Trophoblast cell (in vitro differentiated cells and primary cell): Measurements from ENCODE around the gene TMEM42.

Experiments used
- DNase-seq, 2 donors: peaks; one replicate each; pipeline ENCODE4 v3.0.0-alpha.2; 2016
- H2AFZ ChIP-seq: 2 replicates; pipeline ENCODE4 v1.6.1; 2013; ENCODE audit warnings: low read length, moderate library complexity, mild to moderate bottlenecking; ENCODE audit not compliant: insufficient read depth, poor library complexity
- H2AK5ac ChIP-seq: 2 replicates; pipeline ENCODE4 v1.6.1; 2013; ENCODE audit warnings: mild to moderate bottlenecking, low read length
- H2BK120ac ChIP-seq: 2 replicates; pipeline ENCODE4 v1.6.1; 2013; ENCODE audit warnings: low read length, mild to moderate bottlenecking, moderate library complexity; ENCODE audit not compliant: insufficient read depth, poor library complexity
- H2BK12ac ChIP-seq: 2 replicates; pipeline ENCODE4 v1.6.1; 2013; ENCODE audit warnings: mild to moderate bottlenecking, low read length, moderate library complexity
- H2BK5ac ChIP-seq: 2 replicates; pipeline ENCODE4 v1.6.1; 2013; ENCODE audit warnings: low read length, low read depth, moderate library complexity, mild to moderate bottlenecking; ENCODE audit not compliant: poor library complexity
- H3K14ac ChIP-seq: 2 replicates; pipeline ENCODE4 v1.6.1; 2013; ENCODE audit warnings: mild to moderate bottlenecking, low read length
- H3K18ac ChIP-seq: 2 replicates; pipeline ENCODE4 v1.6.1; 2013; ENCODE audit warnings: mild to moderate bottlenecking, low read length
- H3K23ac ChIP-seq: 2 replicates; pipeline ENCODE4 v1.6.1; 2013; ENCODE audit warnings: low read length
- H3K27ac ChIP-seq: 2 replicates; pipeline ENCODE4 v1.5.1; 2013; ENCODE audit warnings: low read depth, mild to moderate bottlenecking, inconsistent platforms, low read length, moderate library complexity
- H3K27me3 ChIP-seq: 2 replicates; pipeline ENCODE4 v1.6.1; 2013; ENCODE audit warnings: inconsistent platforms, mild to moderate bottlenecking, low read length, moderate library complexity; ENCODE audit not compliant: insufficient read depth
- H3K36me3 ChIP-seq, 2 experiments: 1 replicate in 1 of 2; 2 replicates in 1 of 2; pipeline ENCODE4 v1.6.1; 2013; ENCODE audit warnings: low read length in 2 of 2, mild to moderate bottlenecking in 2 of 2, moderate library complexity in 1 of 2; ENCODE audit not compliant: insufficient read depth in 2 of 2, control insufficient read depth in 1 of 2
- H3K4ac ChIP-seq: 2 replicates; pipeline ENCODE4 v1.6.1; 2013; ENCODE audit warnings: low read depth, mild to moderate bottlenecking, low read length, moderate library complexity
- H3K4me1 ChIP-seq, 2 experiments: 1 replicate in 1 of 2; 2 replicates in 1 of 2; pipeline ENCODE4 v1.6.1; 2013; ENCODE audit warnings: low read length in 2 of 2, mild to moderate bottlenecking in 2 of 2, moderate library complexity in 1 of 2; ENCODE audit not compliant: insufficient read depth in 2 of 2, control insufficient read depth in 1 of 2
- H3K4me2 ChIP-seq: 2 replicates; pipeline ENCODE4 v1.6.1; 2013; ENCODE audit warnings: inconsistent platforms, mild to moderate bottlenecking, low read length, moderate library complexity
- H3K4me3 ChIP-seq: 2 replicates; pipeline ENCODE4 v1.5.1; 2013; ENCODE audit warnings: mild to moderate bottlenecking, low read depth, low read length, inconsistent platforms
- H3K79me1 ChIP-seq: one replicate; pipeline ENCODE4 v1.6.1; 2013; ENCODE audit warnings: low read length
- H3K79me2 ChIP-seq: 2 replicates; pipeline ENCODE4 v1.6.1; 2013; ENCODE audit warnings: low read length, mild to moderate bottlenecking; ENCODE audit not compliant: control insufficient read depth, insufficient read depth, poor library complexity
- H3K9ac ChIP-seq: 2 replicates; pipeline ENCODE4 v1.6.1; 2013; ENCODE audit warnings: mild to moderate bottlenecking, low read length
- H3K9me3 ChIP-seq: 2 replicates; pipeline ENCODE4 v1.6.1; 2013; ENCODE audit warnings: low read depth, mild to moderate bottlenecking, control low read depth, inconsistent platforms, low read length; ENCODE audit not compliant: insufficient read depth
- H4K12ac ChIP-seq: 2 replicates; pipeline ENCODE4 v1.6.1; 2013; ENCODE audit warnings: low read depth, mild to moderate bottlenecking, low read length, moderate library complexity
- H4K8ac ChIP-seq: 2 replicates; pipeline ENCODE4 v1.6.1; 2013; ENCODE audit warnings: low read depth, mild to moderate bottlenecking, low read length, moderate library complexity
- H4K91ac ChIP-seq: one replicate; pipeline ENCODE4 v1.6.1; 2013; ENCODE audit warnings: low read depth, mild to moderate bottlenecking, low read length, moderate library complexity
- whole genome bisulfite sequencing: extraction: QIAGEN DNeasy Blood & Tissue Kit; methylation state at CpG from one replicate; pipeline ENCODE4 v1.1.7; 2013; ENCODE audit warnings: missing lambda C conversion rate; ENCODE audit not compliant: insufficient read length, insufficient coverage; ENCODE audit errors: extremely low coverage; 5-methylcytosine and 5-hydroxymethylcytosine counted together

TMEM42 gene

GRCh38 chr3:44906997-44907396, 45.3 kb downstream of the TMEM42 start:
- no CpG with 5 or more reads among the region's 4 CpGs for WGBS
- Histone ChIP-seq H3K4ac (no peak overlapping the region), H4K91ac (no peak overlapping the region), H3K79me1 (peaks cover 3% of the 10 kb centered on the region), H3K4me3 (no peak overlapping the region), H3K27me3 (no peaks in the 10 kb centered on the region), H2BK120ac (no peak overlapping the region), H2BK12ac (no peak overlapping the region), H4K8ac (no peak overlapping the region), H2AFZ (no peak overlapping the region), H3K4me2 (no peak overlapping the region), H3K79me2 (no peaks in the 10 kb centered on the region), H3K18ac (no peak overlapping the region), H3K14ac (no peak overlapping the region), H3K4me1 (peaks cover 7 to 13% of the 10 kb centered on the region in 2 experiments), H4K12ac (no peak overlapping the region), H3K27ac (no peak overlapping the region), H3K9ac (no peak overlapping the region), H3K9me3 (peaks cover 6% of the 10 kb centered on the region), H2BK5ac (no peak overlapping the region), H2AK5ac (no peak overlapping the region), H3K36me3 (no peaks in the 10 kb centered on the region), H3K23ac (no peak overlapping the region)
- no peak for DNase-seq

GRCh38 chr3:44907612-44908011, 45.9 kb downstream of the TMEM42 start:
- peaks cover 6% of the 10 kb centered on the region for H3K9me3 ChIP-seq
- H2BK120ac ChIP-seq, result no peak overlapping the region
- no peaks in the 10 kb centered on the region for H3K36me3 ChIP-seq
- H2BK5ac ChIP-seq, result no peak overlapping the region
- no peak overlapping the region for H2AK5ac ChIP-seq
- H4K8ac ChIP-seq, result no peak overlapping the region
- no peak overlapping the region for H3K4me2 ChIP-seq
- DNase-seq, result no peak
- no peak overlapping the region for H2BK12ac ChIP-seq
- no peak overlapping the region for H2AFZ ChIP-seq
- H3K4me1 ChIP-seq, result peaks cover 7 to 11% of the 10 kb centered on the region in 2 experiments
- H4K12ac ChIP-seq, result no peak overlapping the region
- H3K14ac ChIP-seq, result no peak overlapping the region
- peaks cover 3% of the 10 kb centered on the region for H3K79me1 ChIP-seq
- H3K79me2 ChIP-seq, result no peaks in the 10 kb centered on the region
- H3K4ac ChIP-seq, result no peak overlapping the region
- H3K18ac ChIP-seq, result no peak overlapping the region
- H3K23ac ChIP-seq, result no peak overlapping the region
- H3K4me3 ChIP-seq, result no peak overlapping the region
- H4K91ac ChIP-seq, result no peak overlapping the region
- no peak overlapping the region for H3K27ac ChIP-seq
- no peaks in the 10 kb centered on the region for H3K27me3 ChIP-seq
- no CpG with 5 or more reads among the region's 4 CpGs for WGBS
- no peak overlapping the region for H3K9ac ChIP-seq

- Histone ChIP-seq H4K91ac (no peak overlapping the region), H2BK5ac (no peak overlapping the region), H3K14ac (no peak overlapping the region), H3K4me1 (peaks cover 2 to 4% of the 10 kb centered on the region in 2 experiments), H4K12ac (no peak overlapping the region), H2AK5ac (no peak overlapping the region), H4K8ac (no peak overlapping the region), H3K9me3 (peaks cover 6% of the 10 kb centered on the region), H3K36me3 (no peaks in the 10 kb centered on the region), H3K4me2 (no peak overlapping the region), H3K79me2 (no peaks in the 10 kb centered on the region), H3K9ac (no peak overlapping the region), H3K79me1 (no peaks in the 10 kb centered on the region), H2BK12ac (no peak overlapping the region), H3K27ac (no peak overlapping the region), H3K18ac (no peak overlapping the region), H2BK120ac (no peak overlapping the region), H3K27me3 (no peaks in the 10 kb centered on the region), H3K4me3 (no peak overlapping the region), H3K4ac (no peak overlapping the region), H2AFZ (no peak overlapping the region), H3K23ac (no peak overlapping the region)
- no CpG with 5 or more reads among the region's 2 CpGs for WGBS
- no peak for DNase-seq
Observed at GRCh38 chr3:44909063-44909462, 47.4 kb downstream of the TMEM42 start.

- no peak overlapping the region for H3K4ac ChIP-seq
- no peak overlapping the region for H4K8ac ChIP-seq
- WGBS, result no CpG with 5 or more reads among the region's 3 CpGs
- no peak overlapping the region for H2BK12ac ChIP-seq
- no peaks in the 10 kb centered on the region for H3K79me2 ChIP-seq
- H3K18ac ChIP-seq, result no peak overlapping the region
- H3K4me3 ChIP-seq, result no peak overlapping the region
- no peak overlapping the region for H3K9ac ChIP-seq
- no peak overlapping the region for H3K23ac ChIP-seq
- H2AK5ac ChIP-seq, result no peak overlapping the region
- H3K14ac ChIP-seq, result no peak overlapping the region
- peaks cover 2 to 4% of the 10 kb centered on the region in 2 experiments for H3K4me1 ChIP-seq
- no peak overlapping the region for H4K12ac ChIP-seq
- H3K79me1 ChIP-seq, result no peaks in the 10 kb centered on the region
- peaks cover 6% of the 10 kb centered on the region for H3K9me3 ChIP-seq
- H3K4me2 ChIP-seq, result no peak overlapping the region
- no peak for DNase-seq
- no peak overlapping the region for H4K91ac ChIP-seq
- no peaks in the 10 kb centered on the region for H3K27me3 ChIP-seq
- H2AFZ ChIP-seq, result no peak overlapping the region
- H3K36me3 ChIP-seq, result no peaks in the 10 kb centered on the region
- no peak overlapping the region for H2BK120ac ChIP-seq
- H3K27ac ChIP-seq, result no peak overlapping the region
- H2BK5ac ChIP-seq, result no peak overlapping the region
Observed at GRCh38 chr3:44910693-44911092, 49.0 kb downstream of the TMEM42 start.
